HCT116 (cell line): ENCODE measurements around the gene BEND5.

ENCODE experiments used
- CTCF ChIP-seq, 3 experiments: fragments of 200-600 bp in 1 of 3; sonication (generic) in 1 of 3; IDR thresholded peaks in 2 of 3; conservative IDR thresholded peaks in 1 of 3; 2 replicates each; pipeline ENCODE4 v1.5.1; 2012 to 2017; ENCODE audit warnings: low read depth in 2 of 3, low read length in 2 of 3, antibody characterized with exemption in 1 of 3, borderline replicate concordance in 1 of 3, control low read depth in 1 of 3, mild to moderate bottlenecking in 1 of 3, mixed read lengths in 1 of 3, mixed run types in 1 of 3, moderate library complexity in 1 of 3; ENCODE audit not compliant: insufficient read depth in 1 of 3
- FOSL1 ChIP-seq: IDR thresholded peaks from 2 replicates; pipeline ENCODE4 v1.6.1; 2012; ENCODE audit warnings: low read depth
- POLR2AphosphoS5 ChIP-seq: IDR thresholded peaks from 2 replicates; pipeline ENCODE4 v1.6.1; 2011; ENCODE audit warnings: mild to moderate bottlenecking, low read depth, low read length, moderate library complexity
- TF ChIP-seq, protein P1 (sequence below): IDR thresholded peaks from 2 replicates; pipeline ENCODE4 v1.6.1; 2012; ENCODE audit warnings: low read depth

DNA sequence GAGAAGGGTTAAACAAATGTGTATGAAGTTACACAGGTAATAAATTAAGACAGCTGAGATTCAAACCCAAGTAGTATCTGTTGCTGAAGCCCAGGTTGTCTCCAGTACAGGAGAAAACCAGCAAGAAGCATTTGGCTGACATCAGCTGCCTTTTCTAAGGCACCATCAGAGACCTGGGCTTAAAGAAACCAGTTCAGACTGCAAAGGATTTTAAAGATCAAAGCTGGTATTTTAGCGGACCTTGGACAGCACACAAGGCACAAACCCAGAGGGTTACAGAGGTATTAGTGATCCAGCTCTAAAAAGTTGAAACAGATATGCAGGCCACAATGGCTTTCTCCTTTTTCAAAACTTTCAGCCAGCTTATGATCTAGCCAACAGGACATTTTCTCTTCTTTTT is 23.4 kb downstream of the BEND5 start:
- TF ChIP-seq CTCF (IDR thresholded peaks at IDR 0.05 in 2 of 3, conservative IDR thresholded peaks at IDR 0.05 in 1 of 3; ENCODE audit: borderline replicate concordance in 1 of 3, insufficient read depth in 1 of 3, low read depth in 2 of 3, low read length in 2 of 3) (no peak), FOSL1 (no peak), POLR2AphosphoS5 (no peak)
- TF ChIP-seq, protein P1, sequence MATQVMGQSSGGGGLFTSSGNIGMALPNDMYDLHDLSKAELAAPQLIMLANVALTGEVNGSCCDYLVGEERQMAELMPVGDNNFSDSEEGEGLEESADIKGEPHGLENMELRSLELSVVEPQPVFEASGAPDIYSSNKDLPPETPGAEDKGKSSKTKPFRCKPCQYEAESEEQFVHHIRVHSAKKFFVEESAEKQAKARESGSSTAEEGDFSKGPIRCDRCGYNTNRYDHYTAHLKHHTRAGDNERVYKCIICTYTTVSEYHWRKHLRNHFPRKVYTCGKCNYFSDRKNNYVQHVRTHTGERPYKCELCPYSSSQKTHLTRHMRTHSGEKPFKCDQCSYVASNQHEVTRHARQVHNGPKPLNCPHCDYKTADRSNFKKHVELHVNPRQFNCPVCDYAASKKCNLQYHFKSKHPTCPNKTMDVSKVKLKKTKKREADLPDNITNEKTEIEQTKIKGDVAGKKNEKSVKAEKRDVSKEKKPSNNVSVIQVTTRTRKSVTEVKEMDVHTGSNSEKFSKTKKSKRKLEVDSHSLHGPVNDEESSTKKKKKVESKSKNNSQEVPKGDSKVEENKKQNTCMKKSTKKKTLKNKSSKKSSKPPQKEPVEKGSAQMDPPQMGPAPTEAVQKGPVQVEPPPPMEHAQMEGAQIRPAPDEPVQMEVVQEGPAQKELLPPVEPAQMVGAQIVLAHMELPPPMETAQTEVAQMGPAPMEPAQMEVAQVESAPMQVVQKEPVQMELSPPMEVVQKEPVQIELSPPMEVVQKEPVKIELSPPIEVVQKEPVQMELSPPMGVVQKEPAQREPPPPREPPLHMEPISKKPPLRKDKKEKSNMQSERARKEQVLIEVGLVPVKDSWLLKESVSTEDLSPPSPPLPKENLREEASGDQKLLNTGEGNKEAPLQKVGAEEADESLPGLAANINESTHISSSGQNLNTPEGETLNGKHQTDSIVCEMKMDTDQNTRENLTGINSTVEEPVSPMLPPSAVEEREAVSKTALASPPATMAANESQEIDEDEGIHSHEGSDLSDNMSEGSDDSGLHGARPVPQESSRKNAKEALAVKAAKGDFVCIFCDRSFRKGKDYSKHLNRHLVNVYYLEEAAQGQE: no peak
